Vagina (tissue), 2 donors: ENCODE measurements around the gene ZBTB7C. TPM values are rescaled to one million over a fixed set of nuclear protein-coding genes. Genes with fewer than 3 reads are reported as not detected.

Experiments
- DNase-seq, 2 donors: peaks; one replicate each; pipeline ENCODE4 v3.0.0-alpha.2; 2017; ENCODE audit errors: extremely low spot score in 2 of 2
- H3K27ac ChIP-seq: fragments of 200-600 bp; sonication (generic); one replicate; pipeline ENCODE4 v1.5.1; 2019
- H3K27me3 ChIP-seq: fragments of 200-600 bp; sonication (generic); one replicate; pipeline ENCODE4 v1.5.1; 2019
- H3K36me3 ChIP-seq, 2 donors: fragments of 200-600 bp; sonication (generic); one replicate each; pipeline ENCODE4 v1.5.1; 2017 to 2019
- H3K4me1 ChIP-seq: fragments of 200-600 bp; sonication (generic); one replicate; pipeline ENCODE4 v1.5.1; 2019
- H3K4me3 ChIP-seq, 2 donors: fragments of 200-600 bp; sonication (generic); 1 replicate in 1 of 2; 2 replicates in 1 of 2; pipeline ENCODE4 v1.5.1; 2016 to 2019
- H3K9me3 ChIP-seq: fragments of 200-600 bp; sonication (generic); one replicate; pipeline ENCODE4 v1.5.1; 2019
- CTCF ChIP-seq, 3 experiments: fragments of 450-650 bp in 2 of 3; fragments of 200-600 bp in 1 of 3; sonication (generic) in 1 of 3; IDR thresholded peaks; one replicate each; pipeline ENCODE4 v1.5.1; 2017 to 2019; ENCODE audit warnings: antibody characterized with exemption in 3 of 3, mild to moderate bottlenecking in 2 of 3, moderate library complexity in 2 of 3
- POLR2A ChIP-seq, 2 donors: fragments of 450-650 bp; IDR thresholded peaks; one replicate each; pipeline ENCODE4 v1.6.1; 2017; ENCODE audit warnings: antibody characterized with exemption in 2 of 2, mild to moderate bottlenecking in 2 of 2, moderate library complexity in 2 of 2
- POLR2AphosphoS5 ChIP-seq, 2 donors: sonication (generic); formaldehyde crosslinking; IDR thresholded peaks; one replicate each; pipeline ENCODE4 v1.9.0; 2017; ENCODE audit warnings: antibody characterized with exemption in 2 of 2, mild to moderate bottlenecking in 2 of 2, low read depth in 1 of 2; ENCODE audit not compliant: insufficient read depth in 1 of 2
- intact Hi-C: fragments of 100-400 bp; cut with DNase I; formaldehyde crosslinking; loops from one replicate; pipeline ENCODE4 v1.15.1; 2023
- total RNA-seq: library from RNA; depleted of rRNA; stranded (reverse); fragments of >200 nt; gene quantifications from one replicate; pipeline ENCODE4 v1.2.3, GENCODE V29; 2016

ZBTB7C gene
- total RNA-seq, 1 donor from 2014 or later, result 40.5 TPM

GRCh38 chr18:48219037-48219809 is 190.0 kb downstream of the ZBTB7C start:
- Histone ChIP-seq H3K27me3 (no peaks in the 10 kb centered on the region), H3K4me3 (no peak overlapping the region), H3K36me3 (no peaks in the 10 kb centered on the region), H3K4me1 (peaks cover 12% of the 10 kb centered on the region), H3K9me3 (no peaks in the 10 kb centered on the region), H3K27ac (no peak overlapping the region)
- TF ChIP-seq CTCF (IDR thresholded peaks at IDR 0.05) (no peak), POLR2AphosphoS5 (IDR thresholded peaks at IDR 0.05; ENCODE audit: insufficient read depth in 1 of 2, low read depth in 1 of 2) (no peak), POLR2A (IDR thresholded peaks at IDR 0.05) (no peak)
- DNase-seq, result no peak
- intact Hi-C loops, result no loop called here

GRCh38 chr18:48218285-48219022 is 190.7 kb downstream of the ZBTB7C start:
- Histone ChIP-seq H3K36me3 (no peaks in the 10 kb centered on the region), H3K9me3 (no peaks in the 10 kb centered on the region), H3K4me3 (no peak overlapping the region), H3K27me3 (no peaks in the 10 kb centered on the region), H3K27ac (no peak overlapping the region), H3K4me1 (peaks cover 12% of the 10 kb centered on the region)
- TF ChIP-seq POLR2A (IDR thresholded peaks at IDR 0.05), result no peak
- TF ChIP-seq CTCF (IDR thresholded peaks at IDR 0.05), result no peak
- no peak for TF ChIP-seq POLR2AphosphoS5 (IDR thresholded peaks at IDR 0.05; ENCODE audit: insufficient read depth in 1 of 2, low read depth in 1 of 2)
- intact Hi-C loops, result no loop called here
- no peak for DNase-seq

GRCh38 chr18:48217258-48218250 is 191.6 kb downstream of the ZBTB7C start:
- intact Hi-C loops, result no loop called here
- Histone ChIP-seq H3K4me1 (peaks cover 11% of the 10 kb centered on the region), H3K4me3 (no peak overlapping the region), H3K9me3 (no peaks in the 10 kb centered on the region), H3K27me3 (no peaks in the 10 kb centered on the region), H3K27ac (no peak overlapping the region), H3K36me3 (no peaks in the 10 kb centered on the region)
- TF ChIP-seq POLR2A (IDR thresholded peaks at IDR 0.05) (no peak), CTCF (IDR thresholded peaks at IDR 0.05) (no peak), POLR2AphosphoS5 (IDR thresholded peaks at IDR 0.05; ENCODE audit: insufficient read depth in 1 of 2, low read depth in 1 of 2) (no peak)
- peak in 1 of 2 donors; percentile 76 for DNase-seq

- TF ChIP-seq CTCF (IDR thresholded peaks at IDR 0.05) (no peak), POLR2AphosphoS5 (IDR thresholded peaks at IDR 0.05; ENCODE audit: insufficient read depth in 1 of 2, low read depth in 1 of 2) (peak in 1 of 2 donors; percentile 31)
- H3K4me3 ChIP-seq, result no peak overlapping the region
- H3K27me3 ChIP-seq, result no peaks in the 10 kb centered on the region
- H3K9me3 ChIP-seq, result no peaks in the 10 kb centered on the region
- H3K36me3 ChIP-seq, result no peaks in the 10 kb centered on the region
- DNase-seq, result no peak
- intact Hi-C loops, result no loop called here
- no peak overlapping the region for H3K27ac ChIP-seq
- H3K4me1 ChIP-seq, result peaks cover 5% of the 10 kb centered on the region
Measured at GRCh38 chr18:48216639-48217257, 192.4 kb downstream of the ZBTB7C start.
